Spleen (tissue), 7 donors: Measurements from ENCODE around the gene KANK2.

Experiments used
- CTCF ChIP-seq, 11 experiments: fragments of 200-600 bp in 7 of 11; fragments of 450-650 bp in 4 of 11; sonication (generic) in 4 of 11; IDR thresholded peaks in 8 of 11; conservative IDR thresholded peaks in 3 of 11; 1 replicate in 7 of 11; 2 replicates in 4 of 11; pipeline versions ENCODE4 v1.4.0 to v1.8.0; 2016 to 2021; ENCODE audit warnings: antibody characterized with exemption in 11 of 11, inconsistent platforms in 4 of 11, mild to moderate bottlenecking in 1 of 11
- POLR2A ChIP-seq, 3 donors: fragments of 450-650 bp; IDR thresholded peaks; one replicate each; pipeline ENCODE4 v1.5.1; 2017; ENCODE audit warnings: antibody characterized with exemption in 3 of 3, mild to moderate bottlenecking in 1 of 3
- donor health status: DM: no; HTN: no; CAD: no; lungs with moderate emphysema.
- donor health status: DM: no; HTN: no; CAD: no.
- donor health status: DM: no; HTN: no; CAD: no.

DNA sequence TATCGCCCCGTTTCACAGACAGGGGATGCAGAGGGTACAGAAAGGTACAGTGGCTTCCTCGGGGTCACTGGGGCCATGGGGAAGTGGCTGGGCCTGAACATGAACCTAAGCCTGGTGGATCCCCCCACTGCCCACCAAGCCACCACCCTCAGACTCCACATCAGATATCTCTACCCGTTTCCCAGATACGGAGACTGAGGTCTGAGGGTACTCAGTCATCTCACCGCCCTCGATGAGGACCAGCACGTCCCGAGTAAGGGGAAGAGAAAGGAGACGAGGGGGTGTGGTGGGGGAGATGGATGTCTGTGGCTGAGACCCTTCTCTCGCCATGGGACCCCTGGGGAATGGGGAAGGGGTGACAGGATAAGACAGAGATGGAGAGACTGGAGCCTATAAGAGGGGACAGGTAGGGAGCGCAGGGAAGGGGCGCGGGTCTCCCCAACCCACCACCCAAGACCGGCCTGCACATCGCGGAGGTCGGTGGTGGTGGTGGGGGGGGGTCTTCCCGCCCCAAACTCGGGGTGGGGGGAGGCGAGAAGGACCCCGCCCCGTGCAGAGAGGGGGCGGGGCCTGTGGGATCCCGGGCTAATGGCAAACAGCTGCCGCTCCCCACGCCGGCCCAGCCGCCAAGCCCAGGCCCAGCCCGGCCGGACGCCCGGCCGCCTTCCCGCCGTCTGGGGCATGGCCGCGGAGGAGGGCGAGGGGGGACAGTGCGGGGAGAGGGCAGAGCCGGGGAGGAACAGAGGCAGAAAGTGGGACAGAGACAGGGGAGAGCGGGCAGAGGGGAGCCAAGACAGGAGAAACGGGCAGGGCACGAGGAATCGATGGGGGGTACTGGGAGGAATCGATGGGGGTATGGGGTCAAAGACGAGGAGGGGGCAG is 698 bp downstream of the KANK2 start:
- TF ChIP-seq CTCF (IDR thresholded peaks at IDR 0.05 in 8 of 11, conservative IDR thresholded peaks at IDR 0.05 in 3 of 11): no peak
- no peak for TF ChIP-seq POLR2A (IDR thresholded peaks at IDR 0.05)
